Neural cell (in vitro differentiated cells): ENCODE measurements around the gene FARSA. TPM values are rescaled to one million over a fixed set of nuclear protein-coding genes. Genes with fewer than 3 reads are reported as not detected.
A peak's percentile ranks its signal among the peaks of the same experiment; 100 is the strongest.

Source experiments
- H2AFZ ChIP-seq: fragments of 200-600, 300-800 bp; sonication (generic), shearing (Covaris generic); 2 replicates; pipeline ENCODE4 v1.6.0; 2014; ENCODE audit warnings: low read depth, mild to moderate bottlenecking, antibody characterized with exemption, low read length, moderate library complexity
- H3F3A ChIP-seq: fragments of 200-600 bp; shearing (Covaris generic); 2 replicates; pipeline ENCODE4 v1.6.1; 2016; ENCODE audit warnings: mild to moderate bottlenecking, moderate library complexity, mixed read lengths, antibody characterized with exemption, low read length; ENCODE audit not compliant: insufficient read depth, poor library complexity, severe bottlenecking
- H3K27ac ChIP-seq: fragments of 200-600, 300-800 bp; sonication (generic), shearing (Covaris generic); 2 replicates; pipeline ENCODE4 v1.5.1; 2014; ENCODE audit warnings: mild to moderate bottlenecking, low read length, moderate library complexity
- H3K27me3 ChIP-seq: fragments of 300-800, 200-600 bp; sonication (generic), shearing (Covaris generic); 2 replicates; pipeline ENCODE4 v1.6.0; 2014; ENCODE audit warnings: mild to moderate bottlenecking, low read depth, low read length, moderate library complexity; ENCODE audit not compliant: insufficient read depth
- H3K36me3 ChIP-seq: fragments of 300-800, 200-600 bp; sonication (generic), shearing (Covaris generic); 2 replicates; pipeline ENCODE4 v1.5.1; 2014; ENCODE audit warnings: mild to moderate bottlenecking, antibody characterized with exemption, low read length, moderate library complexity; ENCODE audit not compliant: insufficient read depth
- H3K4me2 ChIP-seq: fragments of 300-800, 200-600 bp; sonication (generic), shearing (Covaris generic); 2 replicates; pipeline ENCODE4 v1.6.0; 2014; ENCODE audit warnings: mild to moderate bottlenecking, low read length
- H3K4me3 ChIP-seq: fragments of 300-800, 200-600 bp; sonication (generic), shearing (Covaris generic); 2 replicates; pipeline ENCODE4 v1.5.1; 2014; ENCODE audit warnings: mild to moderate bottlenecking, low read length, moderate library complexity
- H3K79me2 ChIP-seq: fragments of 200-600 bp; shearing (Covaris generic); replicated peaks from 2 replicates; pipeline ENCODE4 v1.6.0; 2014; ENCODE audit warnings: mild to moderate bottlenecking, low read length, moderate library complexity; ENCODE audit not compliant: insufficient read depth
- H3K9ac ChIP-seq: fragments of 300-800, 200-600 bp; sonication (generic), shearing (Covaris generic); 2 replicates; pipeline ENCODE4 v1.6.1; 2016; ENCODE audit warnings: mild to moderate bottlenecking, low read length, mixed read lengths
- H3K9me2 ChIP-seq: fragments of 200-600 bp; shearing (Covaris generic); 2 replicates; pipeline ENCODE4 v1.6.1; 2016; ENCODE audit warnings: mild to moderate bottlenecking, low read length, mixed read lengths; ENCODE audit not compliant: insufficient read depth
- H3K9me3 ChIP-seq: fragments of 200-600, 300-800 bp; sonication (generic), shearing (Covaris generic); 2 replicates; pipeline ENCODE4 v1.6.1; 2016; ENCODE audit warnings: mild to moderate bottlenecking, mixed run types, low read length, moderate library complexity, mixed read lengths
- H4K20me1 ChIP-seq: fragments of 200-600 bp; shearing (Covaris generic); 2 replicates; pipeline ENCODE4 v1.6.1; 2016; ENCODE audit warnings: mild to moderate bottlenecking, mixed run types; ENCODE audit not compliant: insufficient read depth
- CTCF ChIP-seq: fragments of 450-650 bp; IDR thresholded peaks from 2 replicates; pipeline ENCODE4 v1.5.1; 2014; ENCODE audit warnings: antibody characterized with exemption, mild to moderate bottlenecking, moderate library complexity; ENCODE audit not compliant: poor library complexity, severe bottlenecking
- EP300 ChIP-seq: fragments of 450-650 bp; conservative IDR thresholded peaks from 2 replicates; pipeline ENCODE4 v1.6.1; 2014; ENCODE audit warnings: antibody characterized with exemption, mild to moderate bottlenecking, moderate library complexity; ENCODE audit not compliant: poor library complexity, severe bottlenecking
- EZH2 ChIP-seq: fragments of 200-600, 300-800 bp; shearing (Covaris generic), sonication (generic); IDR thresholded peaks from 2 replicates; pipeline ENCODE4 v1.6.1; 2014; ENCODE audit warnings: antibody characterized with exemption, low read length, borderline replicate concordance, mild to moderate bottlenecking; ENCODE audit not compliant: insufficient read depth, poor library complexity, severe bottlenecking
- MXI1 ChIP-seq: fragments of 450-650 bp; conservative IDR thresholded peaks from 2 replicates; pipeline ENCODE4 v1.6.1; 2014; ENCODE audit warnings: antibody characterized with exemption, mild to moderate bottlenecking; ENCODE audit not compliant: poor library complexity, severe bottlenecking
- POLR2AphosphoS5 ChIP-seq: IDR thresholded peaks from 2 replicates; pipeline ENCODE4 v1.6.1; 2012
- RAD21 ChIP-seq: fragments of 450-650 bp; conservative IDR thresholded peaks from 2 replicates; pipeline ENCODE4 v1.6.1; 2014; ENCODE audit warnings: antibody characterized with exemption, mild to moderate bottlenecking, moderate library complexity
- SMC3 ChIP-seq: fragments of 450-650 bp; conservative IDR thresholded peaks from 2 replicates; pipeline ENCODE4 v1.6.1; 2014; ENCODE audit warnings: antibody characterized with exemption, mild to moderate bottlenecking, moderate library complexity; ENCODE audit not compliant: poor library complexity
- TAF1 ChIP-seq: IDR thresholded peaks from 2 replicates; pipeline ENCODE4 v1.6.1; 2012; ENCODE audit warnings: low read depth
- polyA plus RNA-seq: library from polyadenylated mRNA; depleted of rRNA; stranded (reverse); fragments of >200 nt; gene quantifications from 2 replicates; pipeline ENCODE4 v1.2.3, GENCODE V29; 2014
- TF ChIP-seq, protein P1 (sequence below): IDR thresholded peaks from 2 replicates; pipeline ENCODE4 v1.6.1; 2012; ENCODE audit warnings: borderline replicate concordance

FARSA gene
- polyA plus RNA-seq, 1 donor from 2014 or later, result 47.6 TPM

DNA sequence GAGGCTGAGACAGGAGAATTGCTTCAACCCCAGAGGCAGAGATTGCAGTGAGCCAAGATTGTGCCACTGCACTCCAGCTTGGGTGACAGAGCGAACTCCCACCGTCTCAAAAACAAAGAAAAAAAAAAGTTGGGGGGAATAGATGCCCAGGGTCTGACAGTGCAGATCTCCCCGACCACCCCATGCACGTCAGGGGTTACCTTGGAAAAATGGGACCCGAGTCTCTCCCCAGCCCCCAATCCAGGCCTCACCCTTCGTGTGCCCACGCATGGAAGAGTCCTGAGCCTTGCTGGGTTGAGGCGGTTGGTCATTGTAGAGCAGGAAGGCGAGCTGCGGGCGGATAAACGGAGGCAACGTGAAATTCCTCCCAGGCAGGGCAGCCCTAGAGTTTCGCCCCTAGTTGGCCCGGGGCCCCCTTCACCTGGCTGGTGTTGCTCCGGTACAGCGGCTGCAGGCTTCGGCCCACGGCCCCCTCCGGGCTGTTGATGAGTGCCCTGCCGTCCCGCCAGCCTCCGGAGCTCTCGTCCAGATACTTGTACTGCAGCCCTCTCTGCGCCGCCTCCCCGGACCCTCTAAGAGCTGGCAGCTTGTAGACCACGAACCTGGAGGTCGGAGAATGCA lies 52.9 kb downstream of the FARSA start:
- H3K4me2 ChIP-seq, result no peak overlapping the region
- TF ChIP-seq POLR2AphosphoS5, result no peak
- TF ChIP-seq, protein P1, sequence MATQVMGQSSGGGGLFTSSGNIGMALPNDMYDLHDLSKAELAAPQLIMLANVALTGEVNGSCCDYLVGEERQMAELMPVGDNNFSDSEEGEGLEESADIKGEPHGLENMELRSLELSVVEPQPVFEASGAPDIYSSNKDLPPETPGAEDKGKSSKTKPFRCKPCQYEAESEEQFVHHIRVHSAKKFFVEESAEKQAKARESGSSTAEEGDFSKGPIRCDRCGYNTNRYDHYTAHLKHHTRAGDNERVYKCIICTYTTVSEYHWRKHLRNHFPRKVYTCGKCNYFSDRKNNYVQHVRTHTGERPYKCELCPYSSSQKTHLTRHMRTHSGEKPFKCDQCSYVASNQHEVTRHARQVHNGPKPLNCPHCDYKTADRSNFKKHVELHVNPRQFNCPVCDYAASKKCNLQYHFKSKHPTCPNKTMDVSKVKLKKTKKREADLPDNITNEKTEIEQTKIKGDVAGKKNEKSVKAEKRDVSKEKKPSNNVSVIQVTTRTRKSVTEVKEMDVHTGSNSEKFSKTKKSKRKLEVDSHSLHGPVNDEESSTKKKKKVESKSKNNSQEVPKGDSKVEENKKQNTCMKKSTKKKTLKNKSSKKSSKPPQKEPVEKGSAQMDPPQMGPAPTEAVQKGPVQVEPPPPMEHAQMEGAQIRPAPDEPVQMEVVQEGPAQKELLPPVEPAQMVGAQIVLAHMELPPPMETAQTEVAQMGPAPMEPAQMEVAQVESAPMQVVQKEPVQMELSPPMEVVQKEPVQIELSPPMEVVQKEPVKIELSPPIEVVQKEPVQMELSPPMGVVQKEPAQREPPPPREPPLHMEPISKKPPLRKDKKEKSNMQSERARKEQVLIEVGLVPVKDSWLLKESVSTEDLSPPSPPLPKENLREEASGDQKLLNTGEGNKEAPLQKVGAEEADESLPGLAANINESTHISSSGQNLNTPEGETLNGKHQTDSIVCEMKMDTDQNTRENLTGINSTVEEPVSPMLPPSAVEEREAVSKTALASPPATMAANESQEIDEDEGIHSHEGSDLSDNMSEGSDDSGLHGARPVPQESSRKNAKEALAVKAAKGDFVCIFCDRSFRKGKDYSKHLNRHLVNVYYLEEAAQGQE, result no peak
- TF ChIP-seq SMC3, result no peak
- TF ChIP-seq EP300, result no peak
- no peak for TF ChIP-seq RAD21
- TF ChIP-seq CTCF, result no peak
- no peak for TF ChIP-seq TAF1
- TF ChIP-seq MXI1, result no peak
- no peak for TF ChIP-seq EZH2
- H3K4me3 ChIP-seq, result peak overlapping the region; percentile 59
- H3K9me3 ChIP-seq, result no peaks in the 10 kb centered on the region
- H3K9me2 ChIP-seq, result no peaks in the 10 kb centered on the region
- H3K27ac ChIP-seq, result no peak overlapping the region
- H4K20me1 ChIP-seq, result no peaks in the 10 kb centered on the region
- no peaks in the 10 kb centered on the region for H3K36me3 ChIP-seq
- no peaks in the 10 kb centered on the region for H3F3A ChIP-seq
- H2AFZ ChIP-seq, result no peak overlapping the region
- peak overlapping the region; percentile 16 for H3K9ac ChIP-seq
- H3K27me3 ChIP-seq, result peaks cover 36% of the 10 kb centered on the region
- H3K79me2 ChIP-seq, result no peaks in the 10 kb centered on the region

DNA sequence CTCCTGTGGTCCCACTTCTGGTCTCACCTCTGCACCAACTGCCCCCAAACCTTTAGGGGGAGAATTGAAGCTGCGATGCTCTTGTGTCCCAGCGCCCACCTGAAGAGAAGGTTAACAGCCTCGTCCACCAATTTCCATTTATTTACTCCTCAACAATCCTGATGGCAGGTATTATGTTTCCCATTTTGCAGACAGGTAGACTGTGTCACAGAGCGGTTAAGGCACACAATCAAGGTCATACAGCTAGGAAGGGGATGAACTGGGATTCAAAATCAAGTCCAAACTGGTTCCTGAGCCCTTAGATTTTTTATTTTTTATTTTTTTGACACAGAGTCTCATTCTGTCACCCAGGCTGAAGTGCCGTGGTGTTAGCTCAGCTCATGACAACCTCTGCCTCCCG lies 58.4 kb downstream of the FARSA start:
- Histone ChIP-seq H3K4me2 (no peak overlapping the region), H3K9me3 (no peaks in the 10 kb centered on the region), H3F3A (no peaks in the 10 kb centered on the region), H3K27ac (no peak overlapping the region), H3K36me3 (peaks cover 6% of the 10 kb centered on the region), H2AFZ (no peak overlapping the region), H3K79me2 (no peaks in the 10 kb centered on the region), H3K9ac (no peak overlapping the region), H3K4me3 (no peak overlapping the region), H3K27me3 (no peaks in the 10 kb centered on the region), H4K20me1 (no peaks in the 10 kb centered on the region), H3K9me2 (no peaks in the 10 kb centered on the region)
- TF ChIP-seq EP300 (no peak), CTCF (no peak), TAF1 (no peak), POLR2AphosphoS5 (no peak), RAD21 (no peak), MXI1 (no peak), SMC3 (no peak), EZH2 (no peak)
- TF ChIP-seq, protein P1, result no peak
